ENCODE data around the gene TRAF6. TPM values are rescaled to one million over a fixed set of nuclear protein-coding genes. Genes with fewer than 3 reads are reported as not detected.

Gene TRAF6
- total and polyA plus RNA-seq, 10 of the 15 experiments (the other 5 are each of a cell fraction or from before 2014, with no cell fraction given): 1.4 to 10.9 (median 7.0) TPM

Small RNA genes lying within 50 kb of the gene (small RNA-seq; reads per million reads assigned to genes)
- not detected for gene AC061999.1

Other genes starting within 250 kb of the TRAF6 start
- 39.0 and 41.9 TPM in 2 replicates for gene COMMD9, start 220.8 kb downstream of the TRAF6 start, total RNA-seq (2014; rRNA removed)
- gene COMMD9, start 220.8 kb downstream of the TRAF6 start, total RNA-seq (2014; rRNA removed; fragmentation: Illumina TruSeq; extraction: Trizol): 26.6 and 31.4 TPM in 2 replicates
- gene COMMD9, start 220.8 kb downstream of the TRAF6 start, total RNA-seq (2021): 47.3 and 47.4 TPM in 2 replicates
- 26.8 and 38.6 TPM in 2 replicates for gene COMMD9, start 220.8 kb downstream of the TRAF6 start, polyA plus RNA-seq (2011; rRNA removed)
- 41.9 and 55.9 TPM in 2 replicates for gene COMMD9, start 220.8 kb downstream of the TRAF6 start, polyA plus RNA-seq (2014; fragmentation: Illumina TruSeq; extraction: Trizol)
- gene COMMD9, start 220.8 kb downstream of the TRAF6 start, polyA plus RNA-seq (2014; fragmentation: Nextera tagmentation; extraction: Ambion mirVana): 100 to 1,000 TPM; 102 to 119 TPM
- gene COMMD9, start 220.8 kb downstream of the TRAF6 start, polyA plus RNA-seq (2014; rRNA removed): 49.8 and 56.4 TPM in 2 replicates
- 10 to 100 TPM; 77.7 to 78.7 TPM for gene COMMD9, start 220.8 kb downstream of the TRAF6 start, polyA plus RNA-seq (2016; fragmentation: Nextera tagmentation; extraction: Ambion mirVana)
- gene PRR5L, start 214.0 kb downstream of the TRAF6 start, total RNA-seq (2014; rRNA removed): 1.3 and 1.7 TPM in 2 replicates
- 0.67 and 1.1 TPM in 2 replicates for gene PRR5L, start 214.0 kb downstream of the TRAF6 start, total RNA-seq (2014; rRNA removed; fragmentation: Illumina TruSeq; extraction: Trizol)
- gene PRR5L, start 214.0 kb downstream of the TRAF6 start, total RNA-seq (2021): 0.58 and 1.5 TPM in 2 replicates
- 2.3 and 4.2 TPM in 2 replicates for gene PRR5L, start 214.0 kb downstream of the TRAF6 start, polyA plus RNA-seq (2011; rRNA removed)
- gene PRR5L, start 214.0 kb downstream of the TRAF6 start, polyA plus RNA-seq (2014; fragmentation: Illumina TruSeq; extraction: Trizol): 0.60 and 0.93 TPM in 2 replicates
- gene PRR5L, start 214.0 kb downstream of the TRAF6 start, polyA plus RNA-seq (2014; fragmentation: Nextera tagmentation; extraction: Ambion mirVana): under 1 TPM; 0.11 to 0.24 TPM
- gene PRR5L, start 214.0 kb downstream of the TRAF6 start, polyA plus RNA-seq (2014; rRNA removed): 0.47 and 1.3 TPM in 2 replicates
- under 1 TPM in 1 of 2 experiments, not detected in 1; 0.24 TPM for gene PRR5L, start 214.0 kb downstream of the TRAF6 start, polyA plus RNA-seq (2016; fragmentation: Nextera tagmentation; extraction: Ambion mirVana)
- gene RAG1, start 57.7 kb upstream of the TRAF6 start, total RNA-seq (2014; rRNA removed): 0.11 TPM in 1 of 2 replicates, not detected in the other
- 0.04 TPM in 1 of 2 replicates, not detected in the other for gene RAG1, start 57.7 kb upstream of the TRAF6 start, total RNA-seq (2014; rRNA removed; fragmentation: Illumina TruSeq; extraction: Trizol)
- 0.05 TPM in 1 of 2 replicates, not detected in the other for gene RAG1, start 57.7 kb upstream of the TRAF6 start, total RNA-seq (2021)
- gene RAG1, start 57.7 kb upstream of the TRAF6 start, polyA plus RNA-seq (2011; rRNA removed): 0.03 and 0.08 TPM in 2 replicates
- 0.03 TPM in 1 of 2 replicates, not detected in the other for gene RAG1, start 57.7 kb upstream of the TRAF6 start, polyA plus RNA-seq (2014; fragmentation: Illumina TruSeq; extraction: Trizol)
- gene RAG1, start 57.7 kb upstream of the TRAF6 start, polyA plus RNA-seq (2014; fragmentation: Nextera tagmentation; extraction: Ambion mirVana): not detected
- 0.01 TPM in 2 replicates for gene RAG1, start 57.7 kb upstream of the TRAF6 start, polyA plus RNA-seq (2014; rRNA removed)
- gene RAG1, start 57.7 kb upstream of the TRAF6 start, polyA plus RNA-seq (2016; fragmentation: Nextera tagmentation; extraction: Ambion mirVana): under 1 TPM in 1 of 2 experiments, not detected in 1; 0.44 TPM
- gene IFTAP, start 84.2 kb upstream of the TRAF6 start, total RNA-seq (2014; rRNA removed): 0.60 TPM in 1 of 2 replicates, not detected in the other
- gene IFTAP, start 84.2 kb upstream of the TRAF6 start, total RNA-seq (2014; rRNA removed; fragmentation: Illumina TruSeq; extraction: Trizol): 0.36 and 0.46 TPM in 2 replicates
- gene IFTAP, start 84.2 kb upstream of the TRAF6 start, total RNA-seq (2021): 0.77 TPM in 1 of 2 replicates, not detected in the other
- gene IFTAP, start 84.2 kb upstream of the TRAF6 start, polyA plus RNA-seq (2011; rRNA removed): 1.0 and 2.5 TPM in 2 replicates
- gene IFTAP, start 84.2 kb upstream of the TRAF6 start, polyA plus RNA-seq (2014; fragmentation: Illumina TruSeq; extraction: Trizol): 0.43 and 0.48 TPM in 2 replicates
- under 1 TPM; 0.32 to 0.64 TPM for gene IFTAP, start 84.2 kb upstream of the TRAF6 start, polyA plus RNA-seq (2014; fragmentation: Nextera tagmentation; extraction: Ambion mirVana)
- gene IFTAP, start 84.2 kb upstream of the TRAF6 start, polyA plus RNA-seq (2014; rRNA removed): 0.60 TPM in 1 of 2 replicates, not detected in the other
- under 1 TPM; 0.63 to 0.80 TPM for gene IFTAP, start 84.2 kb upstream of the TRAF6 start, polyA plus RNA-seq (2016; fragmentation: Nextera tagmentation; extraction: Ambion mirVana)
- gene RAG2, start 88.0 kb upstream of the TRAF6 start, total RNA-seq (2014; rRNA removed): not detected in 2 replicates
- gene RAG2, start 88.0 kb upstream of the TRAF6 start, total RNA-seq (2014; rRNA removed; fragmentation: Illumina TruSeq; extraction: Trizol): not detected in 2 replicates
- not detected in 2 replicates for gene RAG2, start 88.0 kb upstream of the TRAF6 start, total RNA-seq (2021)
- gene RAG2, start 88.0 kb upstream of the TRAF6 start, polyA plus RNA-seq (2011; rRNA removed): not detected in 2 replicates
- gene RAG2, start 88.0 kb upstream of the TRAF6 start, polyA plus RNA-seq (2014; fragmentation: Illumina TruSeq; extraction: Trizol): not detected in 2 replicates
- not detected for gene RAG2, start 88.0 kb upstream of the TRAF6 start, polyA plus RNA-seq (2014; fragmentation: Nextera tagmentation; extraction: Ambion mirVana)
- gene RAG2, start 88.0 kb upstream of the TRAF6 start, polyA plus RNA-seq (2014; rRNA removed): not detected in 2 replicates
- not detected for gene RAG2, start 88.0 kb upstream of the TRAF6 start, polyA plus RNA-seq (2016; fragmentation: Nextera tagmentation; extraction: Ambion mirVana)